Measurements from ENCODE around the gene CEACAM21. TPM values are rescaled to one million over a fixed set of nuclear protein-coding genes. Genes with fewer than 3 reads are reported as not detected.
"Not testable (repeated sequence)": the region's sequence is repeated elsewhere in the genome, so short reads cannot be mapped to it uniquely, and the experiment has no call there.

The CEACAM21 gene
- total RNA-seq, 1 experiment from 2014 or later = not detected

GRCh38 chr19:41578886-41579285, 2.9 kb downstream of the CEACAM21 start:
- Histone ChIP-seq H3K27me3 (ENCODE audit: insufficient read depth, low read length) (no peaks in the 10 kb centered on the region), H3K9ac (ENCODE audit: extremely low read depth, insufficient read length, low read length) (no peak overlapping the region), H2BK15ac (ENCODE audit: low read depth, low read length) (no peak overlapping the region), H3K4me1 (ENCODE audit: insufficient read depth, low read length) (no peaks in the 10 kb centered on the region), H3T11ph (ENCODE audit: low read length) (no peak overlapping the region), H2BK5ac (ENCODE audit: insufficient read length, low read length) (no peak overlapping the region), H3K4me2 (ENCODE audit: insufficient read depth, insufficient read length, low read length) (no peak overlapping the region), H4K8ac (replicated peaks; ENCODE audit: insufficient read length, low read depth, low read length) (no peak overlapping the region), H3K23me2 (ENCODE audit: insufficient read length, low read depth, low read length, poor library complexity, severe bottlenecking) (no peaks in the 10 kb centered on the region), H3K18ac (ENCODE audit: insufficient read length, low read depth, low read length) (no peak overlapping the region), H3K9me3 (ENCODE audit: control insufficient read depth, low read depth, low read length) (peaks cover 43% of the 10 kb centered on the region), H2BK20ac (ENCODE audit: low read depth, low read length, poor library complexity, severe bottlenecking) (no peak overlapping the region), H3K79me1 (ENCODE audit: insufficient read depth, low read depth, low read length, poor library complexity, severe bottlenecking) (no peaks in the 10 kb centered on the region), H2AFZ (ENCODE audit: low read length) (no peak overlapping the region), H2AK5ac (ENCODE audit: insufficient read length, low read length) (no peak overlapping the region), H3K27ac (ENCODE audit: insufficient read length, low read depth, low read length) (no peak overlapping the region), H4K20me1 (ENCODE audit: control insufficient read depth, insufficient read depth, insufficient read length) (no peaks in the 10 kb centered on the region), H4K91ac (ENCODE audit: insufficient read length, low read depth, low read length) (no peak overlapping the region), H3K14ac (ENCODE audit: insufficient read depth, low read length) (no peak overlapping the region), H3K56ac (ENCODE audit: insufficient read length, low read depth, low read length) (no peak overlapping the region), H2BK12ac (ENCODE audit: insufficient read length, low read depth, low read length) (no peak overlapping the region), H3K23ac (ENCODE audit: insufficient read length, low read depth, low read length) (no peak overlapping the region), H4K5ac (ENCODE audit: insufficient read length, low read depth, low read length) (no peak overlapping the region), H2BK120ac (ENCODE audit: low read depth, low read length, poor library complexity, severe bottlenecking) (no peak overlapping the region), H3K4ac (ENCODE audit: low read depth, low read length) (no peak overlapping the region), H3K79me2 (ENCODE audit: insufficient read depth, low read length) (no peaks in the 10 kb centered on the region)
- H3K4me3 Mint-ChIP-seq = no peak overlapping the region
- WGBS (ENCODE audit: extremely low coverage, insufficient read length, low lambda C conversion rate) = no CpG with 5 or more reads among the region's 2 CpGs
- no peak for TF ChIP-seq CTCF (conservative IDR thresholded peaks at IDR 0.05)
- DNase-seq = no peak
- H3K4me1 Mint-ChIP-seq = no peaks in the 10 kb centered on the region
- H3K27ac Mint-ChIP-seq = no peak overlapping the region
- H3K9me3 Mint-ChIP-seq = peaks cover 89 to 96% of the 10 kb centered on the region in 2 experiments
- 0 out of 2 replicates have a peak, but pooled peaks cover 2% of the 10 kb centered on the region for H3K27me3 Mint-ChIP-seq (ENCODE audit: low read depth)
- peaks cover 7 to 41% (median 11%) of the 10 kb centered on the region in 3 experiments for H3K36me3 Mint-ChIP-seq (ENCODE audit: insufficient read depth in 1 of 3, low read depth in 3 of 3)

GRCh38 chr19:41581068-41581467, 5.1 kb downstream of the CEACAM21 start:
- H3K4ac ChIP-seq (ENCODE audit: low read depth, low read length); DNase-seq; H2BK120ac ChIP-seq (ENCODE audit: low read depth, low read length, poor library complexity, severe bottlenecking); H4K5ac ChIP-seq (ENCODE audit: insufficient read length, low read depth, low read length); H3K27me3 Mint-ChIP-seq (ENCODE audit: low read depth); H3K56ac ChIP-seq (ENCODE audit: insufficient read length, low read depth, low read length); H3K18ac ChIP-seq (ENCODE audit: insufficient read length, low read depth, low read length); H3K4me3 Mint-ChIP-seq; H3K27me3 ChIP-seq (ENCODE audit: insufficient read depth, low read length); H2BK15ac ChIP-seq (ENCODE audit: low read depth, low read length); H3K27ac Mint-ChIP-seq; H4K91ac ChIP-seq (ENCODE audit: insufficient read length, low read depth, low read length); H3K23ac ChIP-seq (ENCODE audit: insufficient read length, low read depth, low read length); H2BK5ac ChIP-seq (ENCODE audit: insufficient read length, low read length); H2BK20ac ChIP-seq (ENCODE audit: low read depth, low read length, poor library complexity, severe bottlenecking); H4K8ac ChIP-seq (replicated peaks; ENCODE audit: insufficient read length, low read depth, low read length); H2AK5ac ChIP-seq (ENCODE audit: insufficient read length, low read length); H2BK12ac ChIP-seq (ENCODE audit: insufficient read length, low read depth, low read length); H3T11ph ChIP-seq (ENCODE audit: low read length); H3K27ac ChIP-seq (ENCODE audit: insufficient read length, low read depth, low read length); H3K9ac ChIP-seq (ENCODE audit: extremely low read depth, insufficient read length, low read length); H3K4me2 ChIP-seq (ENCODE audit: insufficient read depth, insufficient read length, low read length); H3K14ac ChIP-seq (ENCODE audit: insufficient read depth, low read length); H2AFZ ChIP-seq (ENCODE audit: low read length); H3K79me1 ChIP-seq (ENCODE audit: insufficient read depth, low read depth, low read length, poor library complexity, severe bottlenecking); H4K20me1 ChIP-seq (ENCODE audit: control insufficient read depth, insufficient read depth, insufficient read length); H3K23me2 ChIP-seq (ENCODE audit: insufficient read length, low read depth, low read length, poor library complexity, severe bottlenecking); H3K79me2 ChIP-seq (ENCODE audit: insufficient read depth, low read length); H3K4me1 ChIP-seq (ENCODE audit: insufficient read depth, low read length); H3K4me1 Mint-ChIP-seq: not testable (repeated sequence)
- WGBS (ENCODE audit: extremely low coverage, insufficient read length, low lambda C conversion rate) = no CpG with 5 or more reads among the region's 4 CpGs
- H3K9me3 ChIP-seq (ENCODE audit: control insufficient read depth, low read depth, low read length) = peaks cover 64% of the 10 kb centered on the region
- H3K36me3 Mint-ChIP-seq (ENCODE audit: insufficient read depth in 1 of 3, low read depth in 3 of 3) = peaks cover 7 to 50% (median 13%) of the 10 kb centered on the region in 3 experiments; a peak in 6 of 7 replicates
- peaks cover 93 to 98% of the 10 kb centered on the region in 2 experiments for H3K9me3 Mint-ChIP-seq
